ENCODE measurements around the gene RNF148.

DNA sequence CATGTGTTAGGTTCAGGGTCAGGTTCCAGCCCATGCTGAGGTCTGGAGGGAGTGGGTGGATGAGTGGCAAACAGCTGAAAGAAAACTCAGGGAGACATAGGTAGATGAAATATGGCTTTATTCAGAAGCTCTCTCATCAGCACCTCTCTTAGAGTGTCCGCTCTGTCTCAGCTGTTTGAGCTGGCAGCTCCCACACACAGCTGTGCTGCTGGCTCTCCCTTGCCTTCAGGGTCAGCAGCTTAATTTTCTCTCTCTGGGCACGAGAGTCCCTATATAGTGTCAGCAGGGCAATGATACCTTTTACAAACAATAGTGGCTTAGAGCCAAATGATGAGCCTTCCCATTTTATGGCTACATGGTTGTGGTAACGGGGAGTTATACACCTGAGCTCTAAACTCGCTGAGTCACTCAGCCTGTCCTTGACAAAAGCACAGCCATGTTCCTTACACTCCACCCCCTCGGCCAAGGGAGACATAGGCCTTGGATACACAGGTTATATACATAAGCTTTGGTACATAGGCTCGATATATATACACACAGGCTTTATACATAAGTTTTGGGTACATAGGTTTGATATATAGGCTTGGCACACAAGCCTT is 14.2 kb downstream of the RNF148 start:
- TF ChIP-seq EZH2phosphoT487 (IDR thresholded peaks at IDR 0.05; ENCODE audit: unreplicated experiment) (no peak), CREB1 (CRISPR knock-in tag; IDR thresholded peaks at IDR 0.05; ENCODE audit: low read depth) (no peak)
